Measurements from ENCODE around the gene LIX1L. TPM values are rescaled to one million over a fixed set of nuclear protein-coding genes. Genes with fewer than 3 reads are reported as not detected.

LIX1L gene
- total RNA-seq, 1 donor from 2014 or later: 25.0 TPM

DNA sequence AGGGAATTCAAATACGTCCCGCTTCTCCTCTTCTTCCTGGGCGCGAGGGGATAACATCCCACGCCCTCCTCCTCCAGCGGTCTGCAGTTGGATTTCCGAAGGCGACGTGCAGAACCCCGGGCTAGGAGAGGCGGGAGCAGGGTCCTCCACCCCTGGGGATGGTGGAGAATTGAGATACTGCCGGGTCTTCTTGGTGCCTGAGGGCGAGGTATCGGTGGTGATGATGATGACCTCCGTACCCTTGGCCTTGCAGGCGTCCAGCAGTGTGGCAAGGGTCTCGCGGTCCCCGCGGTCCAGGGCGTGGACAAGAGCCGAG, 3.2 kb upstream of the LIX1L start:
- intact Hi-C loops (cut with DNase I): loop anchor here (5.0 kb wide), 1 partner anchor 44 kb away; the partner anchor contains the start of gene PEX11B
- no peak for DNase-seq (ENCODE audit: extremely low spot score in 2 of 2)
- no peaks in the 10 kb centered on the region for H3K36me3 ChIP-seq
- H3K27me3 ChIP-seq: no peaks in the 10 kb centered on the region
- H3K4me1 ChIP-seq: peaks cover 67% of the 10 kb centered on the region
- peak overlapping the region; percentile 95 for H3K27ac ChIP-seq
- H3K9me3 ChIP-seq: no peaks in the 10 kb centered on the region
- peak overlapping the region; percentile 63 to 84 for H3K4me3 ChIP-seq
- TF ChIP-seq POLR2AphosphoS5 (IDR thresholded peaks at IDR 0.05; ENCODE audit: insufficient read depth in 1 of 2, low read depth in 1 of 2) (no peak), POLR2A (IDR thresholded peaks at IDR 0.05) (no peak)
- TF ChIP-seq, protein P1, sequence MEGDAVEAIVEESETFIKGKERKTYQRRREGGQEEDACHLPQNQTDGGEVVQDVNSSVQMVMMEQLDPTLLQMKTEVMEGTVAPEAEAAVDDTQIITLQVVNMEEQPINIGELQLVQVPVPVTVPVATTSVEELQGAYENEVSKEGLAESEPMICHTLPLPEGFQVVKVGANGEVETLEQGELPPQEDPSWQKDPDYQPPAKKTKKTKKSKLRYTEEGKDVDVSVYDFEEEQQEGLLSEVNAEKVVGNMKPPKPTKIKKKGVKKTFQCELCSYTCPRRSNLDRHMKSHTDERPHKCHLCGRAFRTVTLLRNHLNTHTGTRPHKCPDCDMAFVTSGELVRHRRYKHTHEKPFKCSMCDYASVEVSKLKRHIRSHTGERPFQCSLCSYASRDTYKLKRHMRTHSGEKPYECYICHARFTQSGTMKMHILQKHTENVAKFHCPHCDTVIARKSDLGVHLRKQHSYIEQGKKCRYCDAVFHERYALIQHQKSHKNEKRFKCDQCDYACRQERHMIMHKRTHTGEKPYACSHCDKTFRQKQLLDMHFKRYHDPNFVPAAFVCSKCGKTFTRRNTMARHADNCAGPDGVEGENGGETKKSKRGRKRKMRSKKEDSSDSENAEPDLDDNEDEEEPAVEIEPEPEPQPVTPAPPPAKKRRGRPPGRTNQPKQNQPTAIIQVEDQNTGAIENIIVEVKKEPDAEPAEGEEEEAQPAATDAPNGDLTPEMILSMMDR (IDR thresholded peaks at IDR 0.05): no peak

DNA sequence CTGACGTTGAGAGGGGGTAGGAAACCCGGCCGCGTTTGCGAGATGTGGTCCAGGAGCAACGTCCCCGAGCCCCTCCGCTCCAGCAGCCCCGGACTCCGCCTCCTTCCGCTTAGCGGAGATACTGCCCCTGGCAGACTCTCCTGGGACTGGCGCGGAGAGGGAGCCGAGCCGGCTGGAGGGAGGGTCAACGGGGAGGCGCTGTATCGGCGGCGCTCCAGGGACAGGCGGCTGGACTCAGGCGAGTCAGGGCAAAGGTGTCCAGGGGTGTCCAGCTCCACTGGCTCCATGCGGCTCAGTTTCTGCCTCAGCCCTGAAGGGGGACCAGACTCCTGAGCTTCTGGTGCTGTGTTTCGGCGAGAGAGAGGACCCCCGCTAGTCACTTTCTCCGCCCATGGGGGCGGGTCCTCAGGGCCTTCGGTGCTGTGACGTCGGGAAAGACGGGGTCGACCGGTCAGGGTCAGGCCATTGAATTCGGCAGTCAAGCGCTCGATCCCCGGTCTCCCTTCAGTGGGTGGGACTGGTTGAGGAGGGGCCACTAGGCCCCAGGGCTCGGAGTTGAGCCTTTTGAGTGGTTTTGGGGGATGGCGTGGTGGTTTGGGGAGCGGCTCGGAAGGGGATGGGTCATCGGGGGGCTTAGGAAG, 2.8 kb upstream of the LIX1L start:
- Histone ChIP-seq H3K27ac (peak overlapping the region; percentile 95), H3K36me3 (no peaks in the 10 kb centered on the region), H3K27me3 (no peaks in the 10 kb centered on the region), H3K4me1 (peaks cover 70% of the 10 kb centered on the region), H3K9me3 (no peaks in the 10 kb centered on the region), H3K4me3 (peak overlapping the region; percentile 63 to 84)
- DNase-seq (ENCODE audit: extremely low spot score in 2 of 2): peak in 1 of 2 donors; percentile 93
- intact Hi-C loops (cut with DNase I): loop anchor here (5.0 kb wide), 1 partner anchor 43 kb away; the partner anchor contains the start of gene PEX11B
- TF ChIP-seq, protein P1 (IDR thresholded peaks at IDR 0.05): peak in 1 of 3 experiments; percentile 4
- TF ChIP-seq POLR2AphosphoS5 (IDR thresholded peaks at IDR 0.05; ENCODE audit: insufficient read depth in 1 of 2, low read depth in 1 of 2): peak; percentile 30 to 96
- peak in 1 of 2 donors; percentile 58 for TF ChIP-seq POLR2A (IDR thresholded peaks at IDR 0.05)

DNA sequence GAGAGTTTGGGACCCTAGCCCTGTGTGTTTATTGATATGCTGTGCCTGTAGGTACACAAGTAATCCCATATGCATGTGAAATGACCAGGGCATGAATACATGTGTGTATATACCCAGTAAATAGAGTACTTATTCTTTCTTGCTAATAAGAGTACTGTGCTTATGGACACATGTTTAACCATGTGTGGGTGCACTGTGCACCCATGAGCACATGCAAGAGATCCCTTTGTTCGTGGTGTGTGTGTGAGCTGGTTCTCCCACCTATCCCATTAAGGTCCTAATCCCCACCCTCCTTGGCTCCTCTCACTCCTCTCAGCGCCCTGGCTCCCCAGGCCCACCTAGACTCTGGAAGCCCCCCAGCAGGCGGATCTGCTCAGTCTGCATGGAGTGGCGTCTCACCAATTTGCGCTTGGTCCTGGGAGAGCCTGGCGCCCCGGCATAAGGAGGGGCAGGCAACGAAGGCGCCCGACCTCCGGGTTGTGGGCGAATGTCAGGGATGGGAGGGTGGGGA, 2.2 kb upstream of the LIX1L start:
- peaks cover 70% of the 10 kb centered on the region for H3K4me1 ChIP-seq
- H3K36me3 ChIP-seq: no peaks in the 10 kb centered on the region
- DNase-seq (ENCODE audit: extremely low spot score in 2 of 2): no peak
- peak overlapping the region; percentile 95 for H3K27ac ChIP-seq
- peak overlapping the region; percentile 63 to 84 for H3K4me3 ChIP-seq
- TF ChIP-seq, protein P1 (IDR thresholded peaks at IDR 0.05): no peak
- no peak for TF ChIP-seq POLR2A (IDR thresholded peaks at IDR 0.05)
- no peak for TF ChIP-seq POLR2AphosphoS5 (IDR thresholded peaks at IDR 0.05; ENCODE audit: insufficient read depth in 1 of 2, low read depth in 1 of 2)
- no peaks in the 10 kb centered on the region for H3K9me3 ChIP-seq
- intact Hi-C loops (cut with DNase I): loop anchor here (5.0 kb wide), 1 partner anchor 43 kb away; the partner anchor contains the start of gene PEX11B
- no peaks in the 10 kb centered on the region for H3K27me3 ChIP-seq

DNA sequence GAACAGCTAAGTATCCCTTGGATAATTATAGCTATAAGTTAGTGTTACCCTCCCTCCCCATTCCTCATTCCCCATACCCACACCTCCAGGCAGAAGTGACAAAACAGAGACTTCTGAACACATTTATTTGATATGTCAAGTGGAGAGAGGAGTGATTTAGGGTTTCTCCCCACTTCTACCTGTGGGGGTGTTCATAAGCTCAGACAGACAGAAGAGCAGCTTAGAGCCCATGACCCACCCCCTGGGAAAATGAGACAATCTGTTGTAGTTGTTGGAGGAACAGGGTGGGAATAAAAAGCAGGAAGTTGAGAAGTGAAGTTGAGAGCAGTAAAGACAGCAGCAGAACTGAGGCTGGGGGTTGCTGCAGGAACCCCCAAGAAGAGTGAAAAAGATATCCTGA, 1.5 kb upstream of the LIX1L start:
- H3K4me1 ChIP-seq: peaks cover 76% of the 10 kb centered on the region
- no peak for TF ChIP-seq POLR2A (IDR thresholded peaks at IDR 0.05)
- TF ChIP-seq, protein P1 (IDR thresholded peaks at IDR 0.05): no peak
- TF ChIP-seq POLR2AphosphoS5 (IDR thresholded peaks at IDR 0.05; ENCODE audit: insufficient read depth in 1 of 2, low read depth in 1 of 2): no peak
- DNase-seq (ENCODE audit: extremely low spot score in 2 of 2): no peak

DNA sequence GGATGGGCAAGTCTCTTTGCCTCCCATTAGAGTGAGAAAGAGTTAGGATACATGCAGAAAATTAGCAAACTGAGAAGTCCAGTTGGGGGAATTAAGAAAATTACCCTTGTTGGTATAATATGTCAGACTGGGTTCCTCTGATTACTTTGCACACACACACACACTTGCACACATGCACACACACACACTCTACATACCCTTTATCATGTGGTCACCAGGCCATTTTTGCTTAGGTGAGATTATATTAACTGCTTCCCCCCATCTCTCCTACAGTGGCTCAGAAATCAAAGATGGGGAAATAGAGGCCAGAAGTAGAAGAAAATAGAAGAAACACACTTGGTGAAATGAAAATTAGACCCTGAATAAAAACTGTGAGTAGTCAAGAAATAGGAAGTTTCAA, 917 bp upstream of the LIX1L start:
- Histone ChIP-seq H3K4me1 (peaks cover 78% of the 10 kb centered on the region), H3K36me3 (no peaks in the 10 kb centered on the region), H3K9me3 (no peaks in the 10 kb centered on the region), H3K27me3 (no peaks in the 10 kb centered on the region), H3K4me3 (no peak overlapping the region), H3K27ac (peak overlapping the region; percentile 95)
- DNase-seq (ENCODE audit: extremely low spot score in 2 of 2): no peak
- TF ChIP-seq POLR2A (IDR thresholded peaks at IDR 0.05): no peak
- intact Hi-C loops (cut with DNase I): no loop called here

More for the DNA sequence above, 1.5 kb upstream of the LIX1L start:
- Histone ChIP-seq H3K27ac (peak overlapping the region; percentile 95), H3K27me3 (no peaks in the 10 kb centered on the region), H3K36me3 (no peaks in the 10 kb centered on the region), H3K4me3 (no peak overlapping the region), H3K9me3 (no peaks in the 10 kb centered on the region)
- intact Hi-C loops (cut with DNase I): no loop called here

Data from vagina (tissue), 2 donors.